HG02642 (cell line): Measurements from ENCODE around the gene CDH4.

Source experiments
- ATAC-seq: cut with Tn5 transposase; IDR thresholded peaks from one replicate; pipeline ENCODE4 v1.9.1; 2021; ENCODE audit warnings: mild to moderate bottlenecking; ENCODE audit not compliant: unreplicated experiment, poor library complexity

Gene CDH4

DNA sequence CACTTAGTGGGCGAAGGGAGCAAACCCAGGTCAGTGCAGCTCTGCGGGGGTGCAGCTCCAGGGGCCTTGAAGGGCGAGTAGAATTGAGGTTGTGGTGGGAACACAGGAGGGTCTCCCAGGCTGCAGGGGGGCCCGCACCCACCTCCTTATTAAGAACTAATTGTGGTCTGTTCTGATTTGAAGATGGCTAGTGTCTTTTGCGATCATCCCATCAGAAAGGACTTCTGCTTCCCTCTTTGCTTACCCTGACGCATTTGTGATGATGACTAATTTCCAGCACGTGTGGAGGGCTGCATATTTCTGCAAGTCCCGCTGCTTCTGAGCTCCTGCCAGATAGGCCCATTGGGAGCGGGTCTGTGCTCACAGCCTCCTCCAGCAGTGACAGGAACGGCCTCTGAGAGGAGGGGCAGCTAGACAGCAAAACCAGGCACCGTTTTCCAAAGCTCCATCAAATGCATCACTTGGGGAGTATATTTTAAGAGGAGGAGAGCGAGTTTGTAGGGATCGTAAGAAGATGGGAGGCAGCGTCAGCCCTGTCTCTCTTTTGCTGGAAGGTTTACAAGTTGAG is 268.9 kb downstream of the CDH4 start:
- ATAC-seq, result no peak

DNA sequence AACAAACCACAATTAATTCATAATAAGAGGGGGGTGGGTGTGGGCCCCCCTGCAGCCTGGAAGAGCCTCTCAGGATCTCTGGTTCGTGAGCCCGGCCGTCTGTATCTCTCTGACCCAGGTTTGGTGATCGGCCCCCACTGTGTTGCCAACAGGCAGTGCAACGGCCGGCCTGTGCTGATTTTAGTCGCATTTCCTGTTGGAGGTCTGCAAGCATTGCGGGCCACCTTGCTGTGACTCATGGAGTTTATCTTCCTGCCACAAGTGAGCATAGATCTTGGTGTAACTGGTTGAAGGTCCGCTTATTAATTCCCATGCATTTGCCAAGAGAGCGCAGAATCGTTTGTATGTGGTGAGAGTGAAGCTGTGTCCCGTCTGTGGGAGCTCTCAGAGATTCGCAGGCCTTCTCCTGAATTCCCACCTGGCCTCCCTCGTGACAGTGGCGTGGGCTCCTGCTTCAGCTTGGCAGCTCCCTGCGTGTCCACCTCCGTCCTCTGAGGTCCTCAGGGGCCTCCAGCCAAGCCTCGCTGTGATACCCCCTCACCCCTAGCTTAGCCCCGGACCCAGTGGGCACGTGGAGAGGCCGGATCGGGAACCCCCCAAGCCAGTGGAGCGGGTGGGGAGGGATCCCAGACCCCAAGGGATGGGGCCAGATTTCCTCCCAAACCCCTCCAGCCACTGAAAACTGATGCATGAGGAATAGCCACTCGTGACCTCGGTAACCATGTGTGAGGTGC is 269.8 kb downstream of the CDH4 start:
- no peak for ATAC-seq

DNA sequence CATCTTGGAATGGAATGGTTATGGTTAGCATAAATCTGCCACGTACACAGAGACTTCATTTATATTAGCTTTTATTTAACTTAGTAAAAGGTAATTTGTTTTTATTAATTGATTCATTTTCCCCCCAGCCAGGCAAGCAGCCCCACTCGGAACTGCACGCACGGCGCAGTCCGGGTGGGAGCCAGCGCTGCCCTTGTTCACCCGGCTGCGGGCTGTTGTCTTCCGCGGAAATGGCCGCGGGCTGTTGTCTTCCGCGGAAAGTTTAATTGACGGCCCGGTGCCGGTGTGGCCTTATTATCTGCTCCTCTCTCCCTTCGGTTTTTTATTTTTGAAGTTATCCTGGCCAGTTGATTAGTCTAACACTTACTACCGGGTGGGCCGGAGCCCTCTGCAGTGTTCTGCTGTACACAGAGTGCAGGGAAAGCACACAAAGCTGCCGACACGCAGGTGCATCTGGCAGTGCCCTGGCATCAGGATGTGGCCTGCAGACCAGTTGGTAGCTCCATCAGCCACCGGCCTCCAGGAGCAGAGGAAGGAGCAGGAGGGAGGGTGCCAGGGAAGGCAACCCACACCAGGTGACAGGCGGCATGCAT is 270.5 kb downstream of the CDH4 start:
- ATAC-seq, result no peak

DNA sequence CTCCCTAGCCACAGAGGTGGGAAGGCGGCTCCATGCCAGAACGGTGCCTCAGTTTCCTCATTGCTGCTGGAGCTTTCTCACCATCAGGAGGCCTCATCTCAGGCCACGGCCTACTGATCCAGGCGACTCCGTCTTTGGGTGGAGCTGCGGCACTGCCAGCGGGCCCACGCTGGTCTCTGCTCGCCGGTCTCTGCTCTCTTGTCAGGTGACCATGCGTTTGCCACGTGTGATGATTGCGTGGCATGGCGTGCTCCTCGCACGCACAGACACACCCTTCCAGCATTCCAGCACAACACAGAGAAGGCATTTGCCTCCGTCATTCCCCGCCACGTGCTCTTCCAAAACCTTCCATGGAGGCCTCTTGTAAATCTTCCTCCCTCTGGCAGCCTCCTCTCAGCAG is 271.1 kb downstream of the CDH4 start:
- ATAC-seq, result no peak

DNA sequence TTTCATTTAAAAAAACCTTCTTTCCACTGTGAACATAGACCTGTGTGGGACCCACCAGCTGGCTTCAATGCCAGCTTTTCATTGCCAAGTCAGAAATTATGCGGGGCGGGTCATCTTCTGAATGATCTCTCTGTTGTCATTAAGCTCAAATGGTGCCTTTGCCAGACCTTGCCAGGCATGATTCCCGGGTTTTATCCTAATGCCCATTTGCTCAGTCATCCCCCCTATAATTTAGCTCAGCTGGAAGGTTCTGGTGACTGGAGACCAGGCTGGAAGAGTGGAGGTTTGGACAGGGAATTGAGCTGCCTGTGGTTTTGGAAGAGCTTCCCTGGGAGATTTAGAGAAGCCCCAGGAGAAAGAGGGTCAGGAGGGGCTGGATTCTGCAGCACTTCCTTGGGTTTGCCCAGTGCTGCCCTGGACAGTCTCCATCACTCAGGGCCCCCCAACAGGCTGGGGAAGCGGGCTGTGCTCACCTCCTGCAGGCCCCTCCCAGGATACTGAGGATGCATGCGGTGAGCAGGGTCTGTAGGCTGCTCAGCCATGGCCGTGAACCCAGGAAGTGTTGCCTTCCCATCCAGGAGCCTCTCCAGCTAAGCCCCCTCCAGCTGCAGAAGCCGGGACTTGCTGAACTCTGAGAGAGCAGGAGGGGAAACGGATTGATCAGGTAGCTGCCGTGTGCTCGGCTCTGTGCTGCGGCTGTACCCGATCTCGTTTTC is 273.0 kb downstream of the CDH4 start:
- no peak for ATAC-seq

DNA sequence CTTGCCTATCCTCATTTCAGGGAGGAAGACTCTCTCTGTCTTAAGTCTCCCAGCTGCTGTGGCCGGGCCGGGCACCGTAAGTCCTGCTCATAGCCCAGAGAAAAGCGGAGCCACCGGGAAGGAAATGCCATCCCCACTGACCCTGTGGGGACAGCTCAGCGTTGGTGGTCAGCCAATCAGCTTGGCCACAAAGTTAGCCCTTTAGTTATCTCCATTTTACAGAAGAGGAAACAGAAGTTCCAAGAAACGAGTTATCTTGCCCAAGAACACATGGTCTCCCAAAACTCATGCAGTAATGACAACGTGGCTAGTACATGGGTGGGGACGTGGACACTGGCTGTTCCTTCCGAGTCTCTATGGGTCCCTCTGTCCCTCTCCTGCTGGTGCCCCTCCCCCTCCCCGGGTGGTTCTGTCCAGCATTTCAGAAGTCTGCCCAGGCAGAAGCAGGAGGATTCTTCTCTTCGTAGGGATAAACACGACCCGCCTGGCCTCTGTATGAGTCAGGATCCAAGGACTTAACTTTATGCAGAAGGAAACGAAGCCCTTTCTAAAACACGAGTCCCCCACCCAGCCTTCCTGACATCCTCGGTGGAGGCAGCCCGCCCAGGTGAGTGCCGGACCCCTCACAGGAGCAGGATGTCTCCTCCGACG is 273.8 kb downstream of the CDH4 start:
- no peak for ATAC-seq

DNA sequence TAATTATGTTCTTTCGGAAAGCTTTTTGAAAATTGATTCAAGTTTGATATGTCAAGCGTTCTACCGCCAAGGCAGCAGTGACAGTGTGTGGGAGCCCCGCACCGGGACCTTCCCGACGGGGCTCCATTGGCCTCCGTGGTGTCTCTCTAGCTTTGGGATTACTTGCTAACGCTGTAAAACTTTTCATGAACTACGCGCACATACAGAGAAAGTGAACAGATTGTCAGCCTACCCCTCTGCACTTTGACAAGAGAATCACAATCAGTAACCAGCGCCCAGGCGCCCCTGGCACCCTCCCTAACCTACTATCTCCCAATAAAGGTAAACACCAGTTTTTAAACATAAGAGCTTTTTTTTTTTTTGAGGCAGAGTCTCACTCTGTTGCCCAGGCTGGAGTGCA is 274.8 kb downstream of the CDH4 start:
- ATAC-seq, result no peak

DNA sequence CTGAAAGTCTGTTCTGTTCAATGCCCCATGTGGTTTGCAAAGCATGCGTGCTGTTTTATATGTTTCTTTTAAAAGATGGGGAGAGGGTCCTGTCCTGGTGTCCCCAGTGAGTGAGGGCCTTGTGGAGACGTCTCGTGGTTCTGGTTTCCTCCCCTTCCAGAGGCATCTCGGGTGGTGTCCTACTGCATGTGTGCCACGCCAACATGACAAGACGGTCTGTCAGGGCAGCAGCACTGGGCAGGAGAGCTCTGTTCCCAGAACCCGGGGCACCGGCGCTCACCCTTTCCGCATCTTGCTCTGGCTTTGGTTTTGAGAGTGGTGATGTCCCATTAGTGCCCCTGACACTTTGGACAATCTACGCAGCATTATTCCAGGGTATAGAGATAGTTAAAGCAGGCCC is 275.6 kb downstream of the CDH4 start:
- ATAC-seq, result no peak

DNA sequence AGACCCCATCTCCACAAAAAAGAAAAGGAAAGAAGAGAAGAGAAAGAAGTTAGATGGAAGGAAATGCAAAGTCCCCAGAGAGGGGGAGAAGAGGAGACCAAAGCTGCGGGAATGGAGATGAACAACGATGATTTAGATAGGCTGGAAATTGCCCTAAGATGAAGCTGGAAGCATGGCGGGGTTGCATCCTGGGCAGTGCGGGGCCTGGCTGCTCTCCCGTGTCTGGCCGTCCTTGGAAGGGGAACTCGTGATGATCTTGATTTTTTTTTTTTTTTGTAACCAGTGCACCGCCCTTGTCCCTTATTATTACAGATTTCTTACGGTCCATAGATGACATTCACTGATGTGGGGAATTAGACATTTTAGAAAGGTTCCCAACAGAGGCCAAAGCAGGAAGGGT is 276.5 kb downstream of the CDH4 start:
- ATAC-seq, result no peak

DNA sequence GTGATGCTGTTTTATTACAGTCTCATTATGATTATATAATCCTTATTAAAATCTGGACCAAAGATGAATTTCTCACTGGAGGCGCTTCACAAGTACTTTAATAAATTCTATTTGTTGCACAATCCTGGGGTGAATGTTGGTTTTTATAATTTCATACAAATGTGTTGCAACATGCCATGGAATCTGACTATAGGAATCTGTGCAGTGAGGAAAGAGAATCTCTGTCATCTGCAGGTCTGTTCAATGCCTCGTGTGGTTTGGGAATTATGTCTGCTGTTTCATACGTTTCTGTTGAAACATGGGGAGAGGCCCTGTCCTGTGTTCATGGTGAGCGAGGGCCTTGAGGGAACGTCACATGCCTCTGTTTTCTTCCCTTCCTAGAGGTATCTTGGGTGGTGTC is 277.3 kb downstream of the CDH4 start:
- no peak for ATAC-seq

DNA sequence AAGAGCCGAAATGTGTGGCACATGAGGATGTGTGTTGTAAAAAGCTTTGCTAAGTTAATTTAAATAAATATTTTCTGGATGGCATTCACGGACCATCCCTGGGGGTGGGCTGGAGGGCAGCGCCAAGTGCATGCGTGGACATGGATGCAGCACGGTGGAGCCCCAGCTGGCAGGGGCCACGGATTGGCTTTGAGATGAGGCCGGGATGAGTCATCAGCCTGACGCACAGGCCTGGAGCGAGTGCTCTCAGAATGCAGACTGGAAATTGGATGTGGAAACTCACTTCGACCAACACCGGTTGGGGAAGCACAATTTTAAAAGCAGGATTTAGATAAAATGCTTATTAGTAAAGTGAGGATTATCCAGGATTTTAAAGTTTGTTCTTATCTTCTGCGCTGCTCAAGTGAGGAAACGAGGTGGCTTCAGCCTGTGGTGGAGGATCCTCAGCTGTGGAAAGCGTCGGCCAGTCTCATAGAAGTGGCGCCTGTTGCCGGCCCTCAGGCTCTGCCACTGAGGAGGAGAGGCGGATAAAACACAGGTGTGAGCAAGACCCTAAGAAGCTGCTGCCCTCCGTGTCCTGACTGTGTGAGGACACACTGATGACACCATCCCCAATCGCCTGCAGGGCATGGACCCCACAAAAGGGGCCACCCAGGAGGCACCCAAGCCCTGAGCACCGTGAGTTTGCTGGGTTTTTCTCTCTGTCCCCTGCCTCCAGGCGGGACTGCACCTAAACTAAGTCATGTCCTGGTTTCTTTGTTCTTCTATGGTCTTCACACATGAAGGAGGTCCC is 279.7 kb downstream of the CDH4 start:
- no peak for ATAC-seq

DNA sequence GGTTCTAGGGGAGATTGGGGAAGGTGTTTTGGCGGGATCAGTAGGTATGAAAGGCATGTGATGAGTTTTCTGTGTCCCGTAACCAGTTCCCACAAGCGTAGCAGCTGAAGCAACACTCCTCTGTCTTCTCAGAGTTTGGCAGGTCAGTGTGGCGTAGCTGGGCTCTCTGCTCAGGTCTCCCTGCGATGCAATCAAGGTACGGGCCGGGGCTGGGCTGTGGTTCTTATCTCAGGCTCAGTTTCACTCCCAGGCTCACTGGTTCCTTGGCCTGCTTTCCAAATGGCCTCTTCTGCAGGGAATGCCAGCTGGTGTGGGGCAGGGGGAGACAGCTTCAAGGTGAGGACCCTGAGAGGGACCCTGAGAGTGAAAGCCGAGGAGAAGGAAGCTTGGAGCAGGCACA is 280.7 kb downstream of the CDH4 start:
- no peak for ATAC-seq

DNA sequence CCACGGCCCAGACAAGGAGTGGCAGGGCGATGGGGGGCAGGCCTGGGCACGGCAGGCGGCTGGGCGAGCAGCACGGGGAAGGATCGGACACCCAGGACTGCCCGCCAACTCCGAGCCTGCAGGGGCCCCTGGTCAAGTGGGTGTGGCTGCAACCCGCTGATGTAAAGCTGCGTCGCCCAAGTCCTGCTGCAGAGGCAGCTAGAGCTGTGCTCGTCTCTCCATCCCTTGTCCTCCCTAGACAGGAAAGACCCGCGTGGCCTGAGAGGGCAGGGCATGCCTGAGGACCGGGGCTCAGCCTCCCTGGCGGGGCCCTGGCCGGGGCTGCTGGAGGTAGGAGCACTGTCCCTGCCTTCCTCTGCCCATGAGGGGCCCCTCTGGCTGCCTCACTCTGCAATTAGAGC is 281.2 kb downstream of the CDH4 start:
- ATAC-seq, result no peak

DNA sequence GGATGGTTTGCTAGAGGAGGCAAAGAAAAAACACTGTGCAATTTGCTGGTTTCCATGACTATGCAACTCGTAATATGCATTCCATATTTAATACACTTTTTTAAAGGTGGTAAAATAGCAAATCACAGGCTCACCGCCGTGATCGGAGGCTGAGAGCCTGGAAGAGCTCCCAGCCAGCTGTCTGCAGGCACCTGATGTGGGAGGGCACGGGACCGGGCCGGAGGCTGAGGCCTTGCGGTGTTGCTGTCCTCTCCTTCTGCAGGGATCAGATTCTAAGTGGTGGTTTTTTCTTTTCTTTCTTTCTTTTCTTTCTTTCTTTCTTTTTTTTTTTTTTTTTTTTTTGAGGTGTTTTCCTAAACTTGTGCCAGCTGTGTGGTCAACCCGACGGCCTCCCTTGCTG is 282.3 kb downstream of the CDH4 start:
- ATAC-seq, result no peak

DNA sequence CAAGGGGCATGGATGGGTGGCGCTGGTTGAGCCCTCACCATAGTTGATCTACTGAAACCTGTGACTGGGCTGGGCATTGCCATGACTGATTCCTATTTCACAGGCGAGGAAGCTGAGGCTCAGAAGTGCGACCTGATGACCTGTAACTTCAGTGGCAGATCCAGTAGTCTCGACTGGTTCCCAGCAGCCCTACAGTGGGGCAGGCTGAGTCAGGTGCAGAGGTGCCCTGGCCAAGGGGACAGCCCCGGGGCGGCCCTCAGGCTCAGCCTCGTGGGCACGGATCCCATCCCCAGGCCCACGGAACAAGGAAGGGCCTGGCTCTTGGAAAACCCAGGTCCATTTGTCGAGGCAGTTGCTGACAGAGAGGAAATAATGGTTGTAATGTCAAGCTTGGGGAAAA is 283.0 kb downstream of the CDH4 start:
- ATAC-seq, result no peak

DNA sequence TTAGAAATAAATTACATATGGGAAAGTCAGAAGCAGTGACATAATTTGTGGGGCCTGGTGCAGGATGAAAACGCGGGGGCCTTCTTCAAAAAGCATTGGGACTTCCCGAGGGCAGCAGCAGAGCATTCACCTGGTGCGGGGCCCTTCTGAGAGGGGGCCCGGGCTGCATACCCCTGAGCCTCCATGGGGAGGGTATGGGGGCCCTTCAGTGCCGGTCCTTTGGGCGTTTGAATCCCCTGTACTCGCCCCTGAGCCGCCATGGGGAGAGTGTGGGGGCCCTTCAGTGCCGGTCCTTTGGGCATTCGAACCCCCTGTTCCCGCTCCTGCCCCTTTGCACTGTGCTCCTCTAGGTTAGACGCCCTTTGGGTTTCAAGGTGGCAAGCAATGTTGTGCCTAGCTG is 283.5 kb downstream of the CDH4 start:
- no peak for ATAC-seq

DNA sequence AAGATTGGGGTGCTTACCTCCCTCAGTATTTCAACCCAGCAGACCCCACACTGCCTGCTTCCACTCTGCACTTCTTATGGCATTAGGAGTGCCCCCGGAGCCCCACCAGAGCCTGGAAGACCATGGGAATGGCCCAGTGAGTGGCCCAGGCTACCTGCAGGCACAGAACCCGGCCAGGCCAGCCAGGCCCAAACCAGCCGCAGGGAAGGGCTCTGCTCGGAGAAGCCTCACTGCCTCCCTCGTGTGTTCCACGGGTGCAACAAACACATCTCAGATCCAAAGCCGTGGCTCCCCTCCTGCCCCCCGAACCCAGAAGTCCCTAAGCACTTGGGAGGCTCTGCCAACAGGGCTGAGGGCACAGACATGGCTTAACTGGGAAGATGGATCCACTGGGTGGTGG is 283.9 kb downstream of the CDH4 start:
- no peak for ATAC-seq

DNA sequence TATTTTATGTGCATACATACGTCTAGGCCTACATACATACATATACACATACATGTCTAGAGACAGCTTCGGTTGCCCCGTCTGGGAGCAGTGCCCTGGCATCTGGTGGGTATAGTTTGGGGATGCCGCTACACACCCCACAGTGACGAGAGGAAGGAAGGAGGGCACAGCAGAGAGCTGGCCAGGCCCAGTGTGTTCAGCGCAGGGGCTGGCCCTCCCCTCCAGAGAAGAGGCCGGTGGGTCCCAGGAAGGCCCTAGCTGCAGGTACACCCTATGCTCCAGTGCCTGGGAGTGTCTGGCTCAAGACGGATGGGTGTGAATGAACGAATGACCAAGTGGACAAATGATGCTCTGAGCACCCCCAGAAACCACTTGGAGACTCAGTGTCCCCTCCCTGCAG is 284.6 kb downstream of the CDH4 start:
- ATAC-seq, result no peak

DNA sequence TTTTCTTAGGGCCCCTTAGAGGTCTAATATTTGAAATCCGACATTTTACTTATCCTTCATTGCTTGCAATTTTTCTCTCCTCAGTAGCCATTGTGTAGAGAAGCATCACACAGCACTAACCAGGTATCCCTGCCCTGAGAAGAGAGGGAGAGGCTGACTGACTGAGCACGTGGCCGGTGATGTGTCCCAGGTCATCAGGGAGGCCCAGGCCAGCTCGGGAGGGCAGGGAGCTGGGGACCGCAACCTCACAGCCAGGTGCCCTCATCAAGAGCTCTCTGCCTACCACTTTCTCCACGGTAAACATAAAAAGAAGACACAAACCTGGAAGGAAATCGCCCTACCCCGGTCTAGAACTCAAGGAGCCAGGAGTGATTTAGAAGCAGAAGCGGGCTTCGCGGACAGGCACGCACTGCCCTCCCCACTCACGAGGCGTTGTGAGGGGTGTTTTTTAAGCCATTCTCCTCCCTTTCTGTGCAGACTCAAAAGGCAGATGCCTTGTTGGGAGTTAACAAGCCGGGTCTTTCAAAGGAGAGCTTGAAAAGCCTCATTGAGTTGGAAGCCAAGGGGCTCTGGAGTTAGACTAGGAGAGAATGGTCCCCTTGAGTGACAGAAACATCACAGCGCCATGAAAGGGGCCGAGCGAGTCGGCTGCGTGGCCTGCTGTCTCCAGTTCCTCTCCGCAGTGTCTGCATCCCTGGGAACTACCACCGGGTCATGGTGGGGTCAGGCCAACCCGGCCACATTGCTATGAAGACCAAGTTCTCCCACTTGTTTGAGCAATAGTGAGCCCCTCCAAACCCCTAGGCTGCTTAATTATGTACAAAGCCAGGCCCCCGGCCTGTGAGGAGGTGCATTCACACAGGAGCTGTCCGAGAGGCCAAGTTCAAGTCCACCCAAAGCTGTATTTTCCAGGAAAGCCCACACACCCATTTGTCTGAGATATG is 285.4 kb downstream of the CDH4 start:
- no peak for ATAC-seq
